Measurements from ENCODE around the gene METTL13. TPM values are rescaled to one million over a fixed set of nuclear protein-coding genes. Genes with fewer than 3 reads are reported as not detected.

Gene METTL13
- total RNA-seq, 2 experiments from 2014 or later, result 28.3 to 35.4 TPM

- no peak for DNase-seq (ENCODE audit: low spot score)
- CTCF ChIA-PET (ENCODE audit: unreplicated experiment), result no interaction called here
- Histone ChIP-seq H3K9me3 (ENCODE audit: low read length) (no peaks in the 10 kb centered on the region), H2AFZ (ENCODE audit: low read length) (no peak overlapping the region), H3K9me2 (ENCODE audit: insufficient read depth, low read length) (no peaks in the 10 kb centered on the region), H3K4me1 (ENCODE audit: insufficient read depth, low read length, poor library complexity, severe bottlenecking) (no peaks in the 10 kb centered on the region), H3K4me2 (ENCODE audit: low read length) (no peak overlapping the region), H3K79me2 (ENCODE audit: insufficient read depth, low read depth, low read length) (no peaks in the 10 kb centered on the region), H3K36me3 (ENCODE audit: insufficient read depth, low read length) (no peaks in the 10 kb centered on the region), H3K27ac (ENCODE audit: low read depth, low read length, poor library complexity, severe bottlenecking) (no peak overlapping the region), H3K4me3 (ENCODE audit: low read depth, low read length, poor library complexity, severe bottlenecking) (no peak overlapping the region), H4K20me1 (ENCODE audit: insufficient read depth, low read length) (no peaks in the 10 kb centered on the region)
- intact Hi-C loops (cut with micrococcal nuclease; ENCODE audit: unreplicated experiment), result loop anchor here (2.0 kb wide), 1 partner anchor 16 kb away; no protein-coding TSS in a partner anchor
- BruUV-seq (replicated peaks), result no TSS peak
- POLR2A ChIA-PET, result interaction anchor here (0.5 kb wide), 1 partner anchor 18 kb away, joined by 3 read pairs; no protein-coding TSS in a partner anchor
- TF ChIP-seq, protein P1, sequence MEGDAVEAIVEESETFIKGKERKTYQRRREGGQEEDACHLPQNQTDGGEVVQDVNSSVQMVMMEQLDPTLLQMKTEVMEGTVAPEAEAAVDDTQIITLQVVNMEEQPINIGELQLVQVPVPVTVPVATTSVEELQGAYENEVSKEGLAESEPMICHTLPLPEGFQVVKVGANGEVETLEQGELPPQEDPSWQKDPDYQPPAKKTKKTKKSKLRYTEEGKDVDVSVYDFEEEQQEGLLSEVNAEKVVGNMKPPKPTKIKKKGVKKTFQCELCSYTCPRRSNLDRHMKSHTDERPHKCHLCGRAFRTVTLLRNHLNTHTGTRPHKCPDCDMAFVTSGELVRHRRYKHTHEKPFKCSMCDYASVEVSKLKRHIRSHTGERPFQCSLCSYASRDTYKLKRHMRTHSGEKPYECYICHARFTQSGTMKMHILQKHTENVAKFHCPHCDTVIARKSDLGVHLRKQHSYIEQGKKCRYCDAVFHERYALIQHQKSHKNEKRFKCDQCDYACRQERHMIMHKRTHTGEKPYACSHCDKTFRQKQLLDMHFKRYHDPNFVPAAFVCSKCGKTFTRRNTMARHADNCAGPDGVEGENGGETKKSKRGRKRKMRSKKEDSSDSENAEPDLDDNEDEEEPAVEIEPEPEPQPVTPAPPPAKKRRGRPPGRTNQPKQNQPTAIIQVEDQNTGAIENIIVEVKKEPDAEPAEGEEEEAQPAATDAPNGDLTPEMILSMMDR (conservative IDR thresholded peaks at IDR 0.05; ENCODE audit: low read length), result no peak
- TF ChIP-seq EZH2phosphoT487 (IDR thresholded peaks at IDR 0.05; ENCODE audit: borderline replicate concordance, low read depth, low read length), result no peak
Observed at GRCh38 chr1:171769171-171769570, 12.3 kb upstream of the METTL13 start.

- Histone ChIP-seq H3K4me3 (ENCODE audit: low read depth, low read length, poor library complexity, severe bottlenecking) (no peak overlapping the region), H3K4me2 (ENCODE audit: low read length) (no peak overlapping the region), H3K9me3 (ENCODE audit: low read length) (no peaks in the 10 kb centered on the region), H3K4me1 (ENCODE audit: insufficient read depth, low read length, poor library complexity, severe bottlenecking) (no peaks in the 10 kb centered on the region), H3K79me2 (ENCODE audit: insufficient read depth, low read depth, low read length) (no peaks in the 10 kb centered on the region), H3K27ac (ENCODE audit: low read depth, low read length, poor library complexity, severe bottlenecking) (no peak overlapping the region), H3K36me3 (ENCODE audit: insufficient read depth, low read length) (no peaks in the 10 kb centered on the region), H4K20me1 (ENCODE audit: insufficient read depth, low read length) (no peaks in the 10 kb centered on the region), H3K9me2 (ENCODE audit: insufficient read depth, low read length) (no peaks in the 10 kb centered on the region), H2AFZ (ENCODE audit: low read length) (no peak overlapping the region)
- BruUV-seq (replicated peaks), result no TSS peak
- TF ChIP-seq EZH2phosphoT487 (IDR thresholded peaks at IDR 0.05; ENCODE audit: borderline replicate concordance, low read depth, low read length), result no peak
- TF ChIP-seq, protein P1 (conservative IDR thresholded peaks at IDR 0.05; ENCODE audit: low read length), result no peak
- POLR2A ChIA-PET, result no interaction called here
- CTCF ChIA-PET (ENCODE audit: unreplicated experiment), result no interaction called here
- intact Hi-C loops (cut with micrococcal nuclease; ENCODE audit: unreplicated experiment), result loop anchor here (2.0 kb wide), 1 partner anchor 17 kb away; no protein-coding TSS in a partner anchor
- no peak for DNase-seq (ENCODE audit: low spot score)
Observed at GRCh38 chr1:171769754-171770153, 11.7 kb upstream of the METTL13 start.

DNA sequence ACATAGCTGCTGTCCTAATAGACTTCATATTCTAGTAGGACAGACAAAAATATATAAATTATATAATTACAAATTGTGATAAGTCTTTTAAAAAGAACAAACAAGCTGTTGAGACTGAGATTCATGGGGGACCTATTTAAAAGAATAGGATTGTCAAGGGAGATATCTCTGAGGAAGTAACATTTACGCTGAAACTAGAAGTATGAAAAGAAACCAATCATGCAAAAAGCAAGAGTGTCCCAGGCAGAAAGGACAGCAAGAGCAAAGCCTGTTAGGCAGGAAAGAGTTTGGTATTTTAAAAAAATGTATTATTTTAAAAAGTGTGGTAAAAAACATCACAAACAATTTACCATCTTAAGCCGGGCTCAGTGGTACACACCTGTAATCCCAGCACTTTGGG, 9.1 kb upstream of the METTL13 start:
- no peak for DNase-seq (ENCODE audit: low spot score)
- no peaks in the 10 kb centered on the region for H3K79me2 ChIP-seq (ENCODE audit: insufficient read depth, low read depth, low read length)
- no peak overlapping the region for H3K4me2 ChIP-seq (ENCODE audit: low read length)
- no peaks in the 10 kb centered on the region for H3K36me3 ChIP-seq (ENCODE audit: insufficient read depth, low read length)
- no peaks in the 10 kb centered on the region for H4K20me1 ChIP-seq (ENCODE audit: insufficient read depth, low read length)
- TF ChIP-seq, protein P1 (conservative IDR thresholded peaks at IDR 0.05; ENCODE audit: low read length), result no peak
- TF ChIP-seq EZH2phosphoT487 (IDR thresholded peaks at IDR 0.05; ENCODE audit: borderline replicate concordance, low read depth, low read length), result no peak
- H3K4me1 ChIP-seq (ENCODE audit: insufficient read depth, low read length, poor library complexity, severe bottlenecking), result no peaks in the 10 kb centered on the region
- intact Hi-C loops (cut with micrococcal nuclease; ENCODE audit: unreplicated experiment), result no loop called here
- no peak overlapping the region for H3K4me3 ChIP-seq (ENCODE audit: low read depth, low read length, poor library complexity, severe bottlenecking)
- H2AFZ ChIP-seq (ENCODE audit: low read length), result no peak overlapping the region
- no peaks in the 10 kb centered on the region for H3K9me3 ChIP-seq (ENCODE audit: low read length)
- BruUV-seq (replicated peaks), result no TSS peak
- no peak overlapping the region for H3K27ac ChIP-seq (ENCODE audit: low read depth, low read length, poor library complexity, severe bottlenecking)
- H3K9me2 ChIP-seq (ENCODE audit: insufficient read depth, low read length), result no peaks in the 10 kb centered on the region
- POLR2A ChIA-PET, result interaction anchor here (0.6 kb wide), 1 partner anchor 790 kb away, joined by 3 read pairs; no protein-coding TSS in a partner anchor
- CTCF ChIA-PET (ENCODE audit: unreplicated experiment), result no interaction called here

Measured in OCI-LY7 (cell line).